DMS 273 (cell line): ENCODE data around the gene KLHL25.

Experiments
- DNase-seq: peaks from one replicate; lab custom pipeline; 2025; ENCODE audit not compliant: unreplicated experiment; lab: John Stamatoyannopoulos, UW

The KLHL25 gene

DNA sequence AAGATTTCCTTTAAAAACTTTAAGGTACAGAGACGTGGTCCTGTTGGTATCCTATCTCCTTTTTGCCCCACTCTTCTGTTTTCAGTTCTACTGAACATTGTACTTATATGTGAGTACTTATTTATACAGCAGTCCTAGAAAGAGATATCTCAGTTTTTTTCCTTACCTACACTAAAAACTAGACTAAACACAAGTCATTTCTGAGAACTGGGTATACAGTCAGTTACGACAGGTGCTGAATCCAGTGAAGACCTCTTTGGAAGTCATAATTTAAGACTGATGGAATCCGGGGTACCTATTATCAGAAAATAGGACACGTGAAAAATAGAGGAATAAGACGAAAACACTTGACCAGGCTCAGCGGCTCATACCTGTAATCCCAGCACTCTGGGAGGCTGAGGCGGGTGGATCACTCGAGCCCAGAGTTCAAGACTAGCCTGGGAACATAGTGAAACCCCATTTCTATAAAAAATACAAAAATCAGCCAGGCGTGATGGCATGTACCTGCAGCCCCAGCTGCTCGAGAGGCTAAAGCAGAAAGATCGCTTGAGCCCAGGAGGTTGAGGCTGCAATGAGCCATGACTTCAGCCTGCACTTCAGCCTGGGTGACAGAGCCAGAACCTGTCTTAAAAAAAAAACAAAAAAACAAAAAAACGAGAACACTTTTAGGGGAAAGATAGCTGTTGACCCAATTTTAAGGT, 76.3 kb downstream of the KLHL25 start:
- DNase-seq: no peak

DNA sequence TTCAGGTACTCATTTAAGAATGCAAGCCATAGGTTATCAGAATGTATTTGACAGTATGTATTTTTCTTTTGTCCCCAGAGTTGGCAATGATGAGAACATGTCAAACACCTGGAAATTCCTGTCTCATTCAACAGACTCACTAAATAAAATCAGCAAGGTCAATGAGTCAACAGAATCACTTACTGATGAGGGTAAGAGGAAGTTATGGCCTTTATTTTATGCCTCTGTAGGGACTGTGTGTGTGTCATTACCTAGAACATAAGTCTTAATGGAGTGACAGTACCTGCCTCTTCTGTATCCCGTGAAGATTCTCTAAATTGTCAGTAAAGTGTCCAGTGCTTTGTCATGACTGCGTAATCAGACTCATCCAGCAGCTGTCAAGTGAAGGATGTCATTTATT, 77.5 kb downstream of the KLHL25 start:
- DNase-seq: no peak

DNA sequence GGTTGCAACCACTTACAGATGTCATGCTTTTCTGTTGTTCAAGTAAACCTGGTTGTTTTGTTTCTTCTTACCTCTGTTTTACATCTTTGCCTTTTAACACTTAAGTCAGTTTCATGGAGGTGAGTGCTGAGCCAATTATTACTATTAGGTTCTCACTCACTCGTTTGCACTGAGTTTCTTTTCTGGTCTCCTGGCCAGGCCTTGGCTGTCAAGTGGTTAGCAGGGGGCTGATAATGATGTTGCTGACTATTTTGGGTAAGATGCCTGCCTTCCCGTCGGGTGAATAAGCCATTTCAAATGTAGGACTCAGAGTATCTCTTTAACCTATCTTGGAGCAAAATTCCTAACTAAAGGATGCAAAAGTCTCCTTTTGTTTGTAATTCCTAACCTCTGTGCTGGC, 78.5 kb downstream of the KLHL25 start:
- DNase-seq: no peak

DNA sequence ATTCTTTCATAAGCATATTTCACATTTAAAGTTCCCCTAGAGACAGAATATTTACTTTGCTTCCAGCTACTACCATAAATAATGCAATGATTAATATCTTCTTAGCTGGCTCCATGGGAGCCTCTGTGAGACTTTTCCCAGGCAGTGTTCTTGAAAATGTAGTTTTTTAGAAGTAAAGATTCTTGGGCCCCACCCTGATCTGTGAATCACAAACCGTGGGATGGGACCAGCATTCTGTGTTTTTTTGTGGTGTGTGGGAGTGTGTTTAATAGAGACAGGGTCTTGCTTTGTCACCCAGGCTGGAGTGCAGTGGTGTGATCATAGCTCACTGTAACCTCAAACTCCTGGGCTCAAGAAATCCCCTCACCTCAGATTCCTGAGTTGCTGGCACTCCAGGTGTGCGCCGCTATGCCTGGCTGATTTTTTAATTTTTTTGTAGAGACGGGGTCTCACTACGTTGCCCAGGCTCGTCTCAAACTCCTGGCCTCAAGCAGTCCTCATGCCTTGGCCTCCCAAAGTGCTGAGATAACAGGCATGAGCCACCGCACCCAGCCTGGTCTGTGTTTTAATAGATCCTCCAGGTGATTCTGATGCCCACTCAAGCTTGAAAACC, 83.0 kb downstream of the KLHL25 start:
- no peak for DNase-seq

DNA sequence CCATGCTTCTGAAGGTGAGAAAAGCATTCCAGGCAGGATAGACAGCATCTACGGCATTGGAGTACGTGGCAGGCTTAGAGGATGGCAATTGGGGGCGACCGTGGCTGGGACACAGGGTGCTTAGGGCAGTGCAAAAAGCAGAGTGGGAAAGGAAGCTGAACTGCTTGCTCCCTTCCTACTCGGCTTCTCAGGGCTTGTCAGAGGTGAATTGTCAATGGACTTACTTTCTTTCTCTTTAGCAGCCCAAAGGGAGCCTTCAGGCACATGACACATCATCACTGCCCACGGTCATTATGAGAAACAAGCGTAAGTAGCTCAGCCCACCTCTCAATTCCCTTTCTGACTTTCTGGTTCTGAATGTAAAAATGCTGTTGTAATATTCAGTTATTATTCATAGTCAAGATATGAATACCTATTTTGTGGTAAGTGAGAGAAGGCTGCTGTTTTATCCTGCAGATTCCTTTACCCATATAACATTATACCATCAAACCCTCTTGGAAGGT, 84.3 kb downstream of the KLHL25 start:
- no peak for DNase-seq
